Panc1 (cell line): ENCODE results near the gene ATP5F1E.

Experiments
- CTCF ChIP-seq: fragments of 450-650 bp; IDR thresholded peaks from 2 replicates; pipeline ENCODE4 v1.5.1; 2017; ENCODE audit warnings: mild to moderate bottlenecking
- POLR2AphosphoS5 ChIP-seq: IDR thresholded peaks from 2 replicates; pipeline ENCODE4 v1.6.1; 2012; ENCODE audit warnings: mild to moderate bottlenecking, low read depth, low read length, moderate library complexity
- REST ChIP-seq, 2 experiments: IDR thresholded peaks; 2 replicates each; pipeline ENCODE4 v1.6.1; 2011 to 2012; ENCODE audit warnings: low read depth in 2 of 2, control low read depth in 1 of 2, low read length in 1 of 2, mild to moderate bottlenecking in 1 of 2, moderate library complexity in 1 of 2; ENCODE audit not compliant: insufficient read depth in 1 of 2
- SIN3A ChIP-seq: IDR thresholded peaks from 2 replicates; pipeline ENCODE4 v1.6.1; 2012; ENCODE audit warnings: low read depth, mild to moderate bottlenecking, low read length, moderate library complexity, borderline replicate concordance; ENCODE audit not compliant: insufficient read depth

GRCh38 chr20:59074456-59074855 lies 42.3 kb upstream of the ATP5F1E start:
- TF ChIP-seq CTCF, result no peak
- no peak for TF ChIP-seq REST (IDR thresholded peaks at IDR 0.05; ENCODE audit: insufficient read depth in 1 of 2, low read depth in 2 of 2, low read length in 1 of 2)
- no peak for TF ChIP-seq POLR2AphosphoS5
- no peak for TF ChIP-seq SIN3A
